Suprapubic skin (tissue), 2 donors: ENCODE results near the gene KLHL30.

Experiments
- EP300 ChIP-seq: sonication (generic); formaldehyde crosslinking; IDR thresholded peaks from one replicate; pipeline ENCODE4 v1.6.1; 2017; ENCODE audit warnings: antibody characterized with exemption
- POLR2A ChIP-seq, 2 donors: fragments of 450-650 bp; IDR thresholded peaks; one replicate each; pipeline ENCODE4 v1.6.1; 2017; ENCODE audit warnings: antibody characterized with exemption in 2 of 2, mild to moderate bottlenecking in 2 of 2, moderate library complexity in 2 of 2

- TF ChIP-seq POLR2A (IDR thresholded peaks at IDR 0.05): no peak
- no peak for TF ChIP-seq EP300
Measured at GRCh38 chr2:238114331-238114841, 24.1 kb upstream of the KLHL30 start.
